NCI-H2171 (cell line): ENCODE measurements around the gene RAET1L.
"Not testable (repeated sequence)": the region's sequence is repeated elsewhere in the genome, so short reads cannot be mapped to it uniquely, and the experiment has no call there.

Source experiments
- DNase-seq: peaks from one replicate; lab custom pipeline; 2025; lab: John Stamatoyannopoulos, UW

The RAET1L gene, protein sequence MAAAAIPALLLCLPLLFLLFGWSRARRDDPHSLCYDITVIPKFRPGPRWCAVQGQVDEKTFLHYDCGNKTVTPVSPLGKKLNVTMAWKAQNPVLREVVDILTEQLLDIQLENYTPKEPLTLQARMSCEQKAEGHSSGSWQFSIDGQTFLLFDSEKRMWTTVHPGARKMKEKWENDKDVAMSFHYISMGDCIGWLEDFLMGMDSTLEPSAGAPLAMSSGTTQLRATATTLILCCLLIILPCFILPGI

DNA sequence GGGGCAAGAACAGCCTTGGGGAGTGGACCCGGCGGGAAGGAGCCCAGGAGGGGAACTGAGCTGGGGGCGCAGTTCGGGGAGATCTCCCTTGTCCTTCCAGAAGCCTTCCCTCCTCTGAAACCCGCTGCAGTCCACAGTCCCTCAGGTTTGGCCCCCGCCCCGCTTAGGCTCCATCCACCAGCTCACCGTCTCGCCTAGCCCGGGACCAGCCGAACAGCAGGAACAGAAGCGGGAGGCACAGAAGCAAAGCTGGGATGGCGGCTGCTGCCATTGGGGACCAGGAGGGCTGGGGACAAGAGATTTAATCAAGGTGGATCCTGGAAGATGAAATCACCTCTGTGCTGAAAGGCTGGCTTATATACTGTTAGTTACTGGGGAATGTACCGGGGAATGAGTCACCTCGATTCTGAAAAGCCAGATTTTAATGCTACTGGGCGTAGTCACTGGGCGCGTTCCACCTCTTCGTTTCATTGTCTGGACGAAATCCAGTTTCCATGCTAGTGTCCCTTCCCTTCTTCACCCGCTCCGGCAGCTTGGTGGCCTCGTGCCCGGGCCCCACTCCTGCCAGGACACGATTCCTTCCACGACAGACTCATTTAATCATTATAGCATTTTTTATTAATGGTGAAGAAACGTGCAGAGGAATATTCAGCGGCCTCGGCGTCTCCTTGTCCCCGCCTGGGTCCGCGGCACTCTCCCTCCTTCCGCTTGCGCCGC lies at the start of gene RAET1L:
TSS of gene RAET1L (minus strand) at position 332 of the 717 bp plus-strand sequence. CDS start at position 271, 61 bp downstream.
- no peak for DNase-seq

DNA sequence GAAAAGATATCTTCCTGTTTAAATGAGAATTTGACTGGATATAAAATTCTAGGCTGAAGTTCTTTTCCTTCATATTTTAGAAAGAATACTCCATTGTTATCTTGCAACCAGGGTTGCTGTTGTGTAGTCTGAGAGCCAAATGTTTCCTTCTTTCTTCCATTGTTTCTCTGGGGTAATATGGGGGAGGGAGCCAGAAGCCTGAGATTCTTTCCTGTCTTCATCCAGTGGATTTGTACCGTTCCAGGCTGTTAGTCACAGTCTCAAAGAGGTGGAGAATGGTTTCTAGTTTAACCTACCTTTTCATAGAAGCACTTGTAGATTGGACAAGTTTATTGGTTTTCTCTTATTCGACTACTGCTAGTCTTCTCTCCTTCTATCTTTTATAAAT lies 49.7 kb upstream of the RAET1L start:
- no peak for DNase-seq

DNA sequence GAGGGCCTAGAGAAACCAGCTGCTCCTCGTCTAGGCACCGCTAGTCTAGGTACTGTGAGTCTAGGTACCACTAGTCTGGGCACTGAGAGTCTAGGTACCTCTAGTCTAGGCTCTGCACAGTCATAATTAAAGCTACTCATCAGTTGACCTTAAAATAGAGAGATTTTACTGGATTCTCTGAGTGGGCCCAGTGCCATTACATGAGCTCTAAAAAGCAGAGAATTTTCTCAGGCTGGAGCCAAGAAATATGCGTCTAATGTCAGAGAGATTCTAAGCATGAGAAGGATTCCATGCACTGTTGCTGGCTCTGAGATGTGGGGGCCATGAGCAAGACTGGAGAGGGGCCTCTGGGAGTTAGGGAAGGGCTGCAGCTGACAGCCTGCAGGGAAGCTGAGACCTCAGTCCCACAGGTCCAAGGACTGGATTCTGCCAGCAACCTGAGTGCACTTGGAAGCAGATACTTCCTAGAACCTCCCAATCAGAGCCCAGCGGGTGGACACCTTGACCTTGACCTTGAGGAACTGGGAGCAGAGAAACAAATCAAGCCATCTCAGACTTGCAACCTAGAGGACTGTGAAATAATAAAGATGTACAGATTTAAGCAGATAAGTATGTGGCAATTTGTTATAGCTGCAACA lies 49.2 kb upstream of the RAET1L start:
- DNase-seq, result not testable (repeated sequence)

DNA sequence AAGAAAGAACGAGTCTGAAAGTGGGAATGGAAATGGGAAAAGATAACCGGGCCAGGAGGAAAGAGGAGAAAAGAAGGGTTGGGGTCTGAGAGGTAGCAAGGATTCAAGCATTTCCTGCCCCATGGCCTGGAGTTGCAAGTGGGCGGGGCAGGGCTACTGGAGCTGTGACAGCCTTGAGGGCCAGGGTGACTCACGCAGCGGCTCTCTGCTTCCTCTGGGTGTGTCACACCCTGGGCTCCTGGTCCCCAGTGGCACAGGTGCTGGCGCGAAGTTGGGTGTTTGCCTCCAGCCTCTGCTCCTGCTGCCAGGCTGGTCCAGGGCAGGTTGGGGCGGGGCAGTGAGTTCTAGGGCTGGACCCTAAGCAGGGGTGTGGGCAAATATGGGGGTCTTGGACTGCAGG lies 46.9 kb upstream of the RAET1L start:
- no peak for DNase-seq

DNA sequence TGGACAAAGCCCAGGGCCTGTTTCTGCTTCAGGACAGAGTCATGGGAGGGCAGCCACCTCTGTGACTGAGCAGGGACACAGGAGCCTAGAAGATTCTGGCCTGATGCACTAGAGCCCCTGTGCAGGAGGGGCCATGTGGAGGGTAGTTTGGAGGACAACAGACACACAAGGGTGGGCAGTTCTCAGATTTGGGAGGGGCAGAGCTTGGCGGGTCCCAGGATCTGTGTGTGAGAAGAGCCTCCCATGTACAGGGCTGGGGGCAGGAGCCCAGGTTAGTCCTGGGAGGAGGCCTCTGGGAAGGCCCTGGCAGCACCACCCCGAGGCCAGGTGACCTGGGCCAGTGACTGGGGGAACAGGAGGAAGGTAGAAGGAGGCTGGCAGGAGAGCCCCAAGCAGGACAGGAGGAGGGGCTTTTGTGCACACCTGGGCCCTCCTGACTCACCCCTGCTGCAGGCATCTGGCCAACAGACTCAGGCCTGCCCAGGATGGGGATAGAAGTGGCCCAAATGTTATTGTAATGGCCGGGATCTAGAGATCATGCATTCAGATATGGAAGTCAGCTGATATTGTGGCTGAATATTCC lies 45.0 kb upstream of the RAET1L start:
- no peak for DNase-seq

DNA sequence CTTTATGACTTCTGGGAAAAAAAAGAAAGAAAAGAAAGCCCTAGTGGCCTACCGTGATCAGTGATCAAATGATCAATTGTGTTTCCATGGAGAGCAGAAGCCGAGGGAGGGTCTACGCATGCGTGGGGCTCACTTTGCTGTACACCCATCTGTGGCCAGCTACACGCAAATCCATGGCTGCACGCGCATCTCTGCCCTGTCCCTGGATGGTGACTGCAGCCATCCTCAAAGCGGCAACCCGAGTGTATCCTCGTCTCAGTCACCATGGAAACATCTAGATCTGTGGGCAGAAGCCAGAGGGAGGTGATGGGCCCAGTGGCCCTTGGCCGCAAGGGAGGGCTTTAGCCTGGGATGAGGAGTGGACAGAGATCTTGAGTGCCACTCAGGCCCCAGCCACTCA lies 44.4 kb upstream of the RAET1L start:
- no peak for DNase-seq

DNA sequence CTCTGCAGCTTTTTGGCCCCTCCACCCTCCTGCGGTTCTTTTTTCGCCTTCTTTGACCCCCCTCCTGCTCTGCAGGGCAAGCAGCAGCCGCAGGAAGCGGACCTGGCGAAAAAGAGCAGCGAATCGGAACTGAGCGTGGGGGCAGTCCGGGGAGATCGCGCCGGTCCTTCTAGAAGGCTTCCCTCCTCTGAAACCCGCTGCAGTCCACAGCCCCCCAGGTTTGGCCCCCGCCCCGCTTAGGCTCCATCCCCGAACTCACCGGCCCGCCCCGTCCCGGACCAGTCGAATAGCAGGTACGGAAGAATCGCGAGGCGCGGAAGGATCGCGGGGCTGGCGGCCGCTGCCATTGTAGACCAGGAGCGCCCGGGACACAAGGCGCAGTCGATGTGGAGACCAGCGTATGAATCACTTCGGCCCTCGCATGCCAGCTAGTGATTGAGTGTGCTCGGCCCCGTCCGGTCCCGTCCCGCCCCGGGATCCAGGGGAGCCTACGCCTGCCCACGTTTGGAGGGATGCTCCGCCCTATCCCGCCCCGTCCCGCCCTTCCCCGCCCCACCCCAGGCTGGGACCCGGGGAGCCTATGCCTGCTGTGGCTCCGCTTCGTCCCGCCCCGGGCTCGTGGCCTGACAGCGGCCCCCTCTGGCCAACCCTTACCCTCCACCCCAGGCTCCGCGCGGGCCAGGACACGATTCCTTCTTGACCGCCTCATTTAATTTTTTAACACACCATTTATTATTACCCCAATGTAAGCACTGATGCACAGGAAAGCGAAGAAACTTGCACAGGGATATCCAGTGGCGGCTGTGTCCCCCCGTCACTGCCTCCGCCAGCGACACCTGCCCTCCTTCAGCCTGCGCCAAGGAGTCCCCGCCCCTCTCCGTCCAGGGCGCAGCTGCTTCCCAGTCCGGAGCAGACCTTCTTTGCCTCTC lies 43.7 kb upstream of the RAET1L start, which contains the start of gene ULBP3:
TSS of gene ULBP3 (minus strand) at position 402 of the 929 bp plus-strand sequence. CDS start at position 347, 55 bp downstream.
- DNase-seq, result peak; percentile 73

DNA sequence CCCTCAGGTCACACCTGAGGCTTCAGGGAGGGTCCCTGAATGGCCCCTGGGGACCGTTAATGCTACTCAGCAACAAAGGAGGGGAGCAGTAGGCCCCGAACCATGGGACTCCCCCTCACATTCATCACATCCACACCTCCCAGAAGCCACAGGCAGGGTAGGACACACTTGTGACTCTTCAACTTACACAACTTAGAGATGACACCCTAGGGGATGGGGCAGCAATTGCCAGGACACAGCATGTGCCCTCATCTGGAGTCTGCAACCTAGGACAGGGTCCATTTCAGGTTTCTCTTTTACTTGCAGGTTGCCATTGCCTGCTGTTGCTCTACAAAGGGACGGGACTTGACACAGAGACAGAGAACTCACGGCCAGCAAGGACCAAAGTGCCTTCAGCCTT lies 42.8 kb upstream of the RAET1L start:
- no peak for DNase-seq

DNA sequence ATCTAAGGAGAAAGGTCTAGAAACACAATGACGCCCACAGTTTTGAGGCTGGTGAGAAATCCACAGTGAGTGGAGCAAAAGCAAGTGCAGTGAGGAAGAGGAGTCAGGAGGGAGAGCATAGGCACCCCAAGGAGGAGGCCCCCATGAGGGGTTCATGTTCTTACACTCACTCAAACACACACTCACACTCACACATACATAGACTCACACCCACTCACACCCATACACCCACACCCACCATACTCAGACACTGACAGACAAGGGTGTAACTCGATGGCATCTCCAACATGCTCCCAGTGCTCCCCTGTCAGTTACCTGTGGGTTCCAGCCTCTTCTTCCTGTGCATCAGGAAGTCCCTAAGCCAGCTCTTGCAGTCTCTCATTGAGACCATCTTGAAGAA lies 39.8 kb upstream of the RAET1L start:
- DNase-seq, result no peak

DNA sequence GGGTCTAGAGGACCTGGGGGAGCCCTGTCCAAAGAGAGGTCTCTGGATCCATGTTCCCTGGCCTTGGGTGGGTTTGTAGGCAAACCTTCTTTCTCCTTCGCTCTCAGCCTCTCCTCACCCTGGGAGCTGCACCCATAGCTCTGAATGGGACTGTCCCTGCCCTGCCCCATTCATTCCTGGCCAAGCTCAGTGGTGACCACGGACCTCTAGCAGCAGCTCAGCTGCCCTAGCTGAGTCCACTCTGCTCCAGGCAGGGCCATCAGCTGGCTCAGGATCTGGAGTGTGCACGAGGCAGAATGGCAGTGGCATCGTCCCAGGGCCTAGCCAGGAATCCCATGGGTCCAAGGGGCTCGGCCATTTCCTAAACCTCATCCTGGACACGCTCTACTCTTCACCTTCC lies 38.3 kb upstream of the RAET1L start:
- no peak for DNase-seq

DNA sequence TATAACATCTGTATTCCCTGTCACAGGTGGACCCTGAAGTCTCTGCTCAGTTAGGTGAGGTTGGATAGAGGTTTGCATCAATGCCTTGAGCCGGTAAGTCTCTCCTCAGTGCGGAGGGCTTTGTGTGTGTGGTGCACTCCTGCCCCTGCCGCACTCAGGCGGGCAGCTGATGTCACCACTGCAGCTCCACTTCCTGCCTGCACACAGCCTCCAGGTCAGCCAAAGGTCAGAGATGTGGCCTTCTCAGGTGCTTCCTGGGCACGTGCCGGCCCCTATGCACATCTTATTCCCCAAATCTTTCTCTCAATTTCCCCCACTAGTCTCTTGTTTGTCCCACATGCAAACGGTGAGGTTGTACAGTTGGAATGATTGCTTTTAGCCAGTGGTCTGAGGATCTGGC lies 34.6 kb upstream of the RAET1L start:
- not testable (repeated sequence) for DNase-seq

DNA sequence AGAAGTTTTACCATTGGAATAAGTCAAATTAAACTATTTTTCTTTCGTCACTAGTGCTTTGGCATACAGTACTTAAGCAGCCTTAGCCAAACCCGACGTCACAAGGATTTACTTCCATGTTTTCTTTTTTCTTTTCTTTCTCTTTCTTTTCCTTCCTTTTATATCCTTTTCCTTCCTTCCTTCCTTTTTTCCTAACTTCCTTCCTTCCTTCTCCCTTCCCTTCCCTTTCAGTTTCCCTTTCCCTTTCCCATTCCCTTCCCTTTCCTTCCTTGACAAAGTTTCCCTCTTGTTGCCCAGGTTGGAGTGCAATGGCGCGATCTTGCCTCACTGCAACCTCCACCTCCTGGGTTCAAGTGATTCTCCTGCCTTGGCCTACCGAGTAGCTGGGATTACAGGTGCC lies 33.7 kb upstream of the RAET1L start:
- DNase-seq, result no peak

DNA sequence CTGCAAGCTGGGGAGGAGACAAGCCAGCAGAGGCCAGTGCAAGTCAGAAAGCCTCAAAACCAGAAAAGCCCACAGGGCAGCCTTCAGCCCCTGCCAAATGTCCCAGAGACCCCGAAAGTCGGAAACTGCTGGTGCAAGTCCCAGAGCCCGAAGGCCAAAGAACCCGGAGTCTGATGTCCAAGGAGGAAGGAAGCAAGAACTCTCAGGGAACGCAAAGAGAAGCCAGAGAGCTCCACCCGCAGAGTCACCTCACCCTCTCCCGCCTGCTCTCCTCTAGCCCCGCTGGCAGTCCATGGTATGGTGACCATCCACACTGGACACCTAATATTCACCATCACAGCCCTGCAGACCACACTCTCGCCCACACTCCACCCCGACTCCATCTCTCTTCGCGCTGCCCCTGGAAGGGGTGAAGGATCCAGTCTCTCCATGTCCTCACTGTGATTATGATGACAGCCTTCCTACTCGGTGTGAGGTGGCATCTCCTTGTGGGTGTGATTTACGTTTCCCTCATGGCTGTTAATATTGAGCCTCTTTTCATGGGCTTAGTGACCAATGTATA lies 33.0 kb upstream of the RAET1L start:
- DNase-seq, result no peak

DNA sequence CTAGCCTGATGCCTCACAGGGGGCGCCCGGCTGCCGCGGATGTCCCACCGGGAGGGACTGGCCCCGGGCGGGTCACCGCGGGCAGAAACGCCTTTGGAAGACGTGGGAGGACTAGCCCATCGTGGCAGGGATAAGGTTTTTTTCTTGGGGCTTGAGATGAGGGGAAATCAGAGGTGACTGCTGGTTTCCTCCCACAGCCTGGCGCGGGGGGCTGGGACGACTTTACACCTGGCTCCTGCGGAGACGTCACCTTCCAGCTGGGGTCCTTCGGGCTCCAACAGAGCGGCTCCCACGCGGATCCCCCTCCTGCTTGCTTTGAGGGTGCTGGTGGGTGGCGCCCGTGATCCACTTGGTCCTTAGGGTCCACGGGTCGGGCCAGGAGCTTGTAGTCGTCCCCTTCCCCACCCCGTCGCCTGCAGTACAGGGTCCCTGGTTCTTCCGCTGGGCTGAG lies 32.2 kb upstream of the RAET1L start:
- DNase-seq, result no peak

DNA sequence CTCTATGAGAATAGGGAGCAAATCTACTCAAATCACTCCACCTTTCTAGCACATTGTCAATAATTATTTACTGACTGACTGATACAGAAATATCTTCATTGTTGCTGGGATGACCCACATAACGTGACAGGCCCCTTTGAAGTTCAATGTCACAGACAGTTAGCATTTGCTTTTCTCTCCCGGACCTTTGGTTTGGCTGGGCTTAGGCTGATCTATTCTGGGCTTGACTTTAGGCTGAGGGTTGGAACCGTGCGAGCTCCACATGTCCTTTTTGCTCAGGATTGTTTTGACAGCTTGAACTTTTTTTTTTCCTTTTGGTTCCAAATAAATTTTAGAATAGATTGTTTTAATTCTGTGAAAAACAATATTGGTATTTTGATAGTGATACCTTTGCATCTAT lies 31.6 kb upstream of the RAET1L start:
- no peak for DNase-seq

DNA sequence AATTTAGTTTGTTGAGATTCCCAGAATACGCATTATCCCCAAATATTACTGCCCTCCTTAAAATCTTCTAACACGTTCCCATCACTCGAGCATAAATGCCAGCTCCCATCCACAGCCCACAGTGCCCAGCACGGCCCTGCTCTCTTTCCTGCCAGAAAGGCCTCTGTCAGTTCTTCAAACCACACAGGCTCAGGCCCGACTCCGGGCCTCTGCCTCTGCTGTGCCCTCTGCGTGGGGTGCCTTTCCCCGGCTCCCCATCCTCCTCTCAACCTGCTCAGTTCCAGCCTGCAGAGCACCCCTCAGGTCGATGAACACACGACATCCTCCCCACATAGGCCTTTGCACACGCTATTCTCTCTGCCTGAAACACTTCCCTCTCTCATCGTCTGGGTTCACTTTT lies 30.8 kb upstream of the RAET1L start:
- no peak for DNase-seq

DNA sequence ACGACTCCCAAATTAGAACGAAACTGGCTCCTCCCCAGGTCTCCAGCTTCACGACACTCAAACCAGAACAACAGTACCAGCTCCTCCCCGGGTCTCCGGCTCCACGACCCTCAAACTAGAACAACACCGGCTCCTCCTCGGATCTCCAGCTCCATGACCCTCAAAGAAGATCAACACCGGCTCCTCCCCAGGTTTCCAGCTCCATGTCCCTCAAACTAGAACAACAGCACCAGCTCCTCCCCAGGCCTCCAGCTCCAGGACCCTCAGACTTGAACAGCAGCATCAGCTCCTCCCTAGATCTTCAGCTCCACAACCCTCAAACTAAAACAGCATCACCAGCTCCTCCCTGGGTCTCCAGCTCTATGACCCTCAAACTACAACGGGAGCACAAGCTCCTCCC lies 29.8 kb upstream of the RAET1L start:
- DNase-seq, result no peak

DNA sequence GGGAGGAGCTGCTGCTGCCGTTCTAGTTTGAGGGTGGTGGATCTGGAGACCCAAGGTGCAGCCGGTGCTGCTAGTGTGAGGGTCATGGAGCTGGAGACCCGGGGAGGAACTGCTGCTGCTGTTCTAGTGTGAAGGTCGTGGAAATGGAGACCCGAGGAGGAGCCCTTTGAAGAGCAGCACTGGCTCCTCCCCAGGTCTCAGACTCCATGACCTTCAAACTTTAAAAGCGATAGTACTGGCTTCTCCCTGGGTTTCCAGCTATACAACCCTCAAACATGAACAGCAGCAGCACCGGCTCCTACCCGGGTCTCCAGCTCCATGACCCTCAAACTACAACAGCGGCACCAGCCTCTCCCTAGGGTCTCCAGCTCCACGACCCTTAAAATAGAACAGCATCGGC lies 28.1 kb upstream of the RAET1L start:
- DNase-seq, result no peak

DNA sequence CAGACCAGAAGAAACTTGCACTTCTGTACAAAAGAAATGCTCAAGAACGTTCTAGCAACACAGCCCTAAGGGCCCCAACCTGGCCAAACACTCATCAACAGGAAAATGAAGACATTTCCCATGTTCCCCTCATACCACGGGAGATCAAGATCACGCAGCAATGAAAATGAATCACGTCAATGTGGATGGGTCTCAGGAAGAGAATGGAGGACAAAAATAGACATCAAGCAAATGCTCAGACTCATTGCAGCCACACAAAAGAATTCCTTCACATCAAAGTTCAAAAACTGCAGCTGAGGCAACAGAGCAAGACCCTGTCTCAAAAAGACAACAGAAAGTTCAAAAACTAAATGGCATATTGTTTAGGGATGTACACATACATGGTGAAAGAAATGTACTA lies 25.5 kb upstream of the RAET1L start:
- DNase-seq, result no peak

DNA sequence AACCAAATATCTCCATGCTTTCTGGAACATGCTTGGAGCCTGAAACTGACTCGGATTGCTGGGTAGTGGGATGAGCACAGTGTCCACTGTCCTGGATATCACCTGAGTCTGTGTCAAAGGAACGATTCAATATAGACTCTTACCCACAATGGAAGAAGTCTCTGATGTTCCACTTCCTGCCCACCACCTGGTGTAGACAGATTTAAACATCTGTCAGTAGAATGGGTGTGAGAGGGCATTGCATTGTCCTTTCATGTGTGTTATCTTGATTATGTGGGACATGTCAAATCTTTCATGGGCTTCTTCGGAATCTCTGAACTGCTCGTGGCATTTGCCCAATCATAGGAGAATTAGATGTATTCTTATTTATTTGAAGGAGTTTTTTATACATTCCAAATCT lies 22.8 kb upstream of the RAET1L start:
- no peak for DNase-seq

DNA sequence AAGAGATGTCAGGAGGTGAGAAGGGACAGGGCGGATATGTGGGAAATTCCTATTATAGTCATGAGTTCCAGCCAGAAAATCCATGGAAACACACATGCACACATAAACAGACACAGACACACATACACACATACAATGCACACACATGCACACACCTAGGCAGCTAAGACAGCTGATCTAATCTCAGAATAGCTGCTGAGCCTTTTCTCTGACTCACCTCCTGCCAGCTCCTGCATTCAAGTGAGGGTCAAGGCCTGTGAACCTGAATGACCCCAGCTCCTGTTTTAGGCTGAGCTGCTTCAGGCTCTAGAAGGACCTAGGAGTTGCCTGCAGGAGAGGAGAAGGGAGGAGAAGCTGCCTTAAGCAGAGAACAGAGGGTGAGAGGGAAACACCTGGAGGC lies 21.6 kb upstream of the RAET1L start:
- no peak for DNase-seq
